C4-2B (cell line): ENCODE data around the gene PLP2.

ENCODE experiments used
- H3K27ac ChIP-seq: fragments of 450-650 bp; 2 replicates; pipeline ENCODE4 v1.5.1; 2017
- CTCF ChIP-seq: fragments of 450-650 bp; conservative IDR thresholded peaks from 2 replicates; pipeline ENCODE4 v1.5.1; 2017; ENCODE audit warnings: mild to moderate bottlenecking
- ZFX ChIP-seq: fragments of 450-650 bp; IDR thresholded peaks from 2 replicates; pipeline ENCODE4 v1.6.1; 2017

PLP2 gene

DNA sequence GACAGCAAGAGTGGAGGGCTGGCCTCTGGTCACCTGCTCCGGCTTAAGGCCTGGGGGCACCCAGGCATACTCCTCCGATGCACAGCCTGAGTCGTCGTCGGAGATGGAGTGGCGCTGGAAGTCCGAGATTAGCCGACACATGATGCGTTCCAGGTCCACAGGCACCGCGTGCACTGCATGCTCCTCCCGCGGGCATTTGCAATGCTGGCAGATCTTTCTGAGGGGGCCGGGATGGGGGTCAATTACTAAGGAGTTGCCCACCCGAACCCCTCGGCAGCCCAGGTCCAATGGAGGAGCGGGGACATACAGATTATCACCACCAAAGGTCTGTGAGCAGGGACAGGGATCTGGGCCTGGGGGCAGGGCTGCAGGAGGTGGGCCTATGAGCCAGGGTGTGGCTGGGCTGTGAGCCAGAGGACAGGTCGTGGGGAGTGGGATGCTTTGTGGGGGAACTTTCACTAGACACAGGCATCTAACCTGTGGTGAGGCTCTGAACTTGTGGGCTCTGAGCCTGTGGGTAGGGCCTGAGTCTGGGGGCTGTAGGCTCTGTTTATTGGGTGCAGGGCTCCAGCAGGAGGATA, 12.1 kb downstream of the PLP2 start:
- TF ChIP-seq ZFX (no peak), CTCF (no peak)
- H3K27ac ChIP-seq = no peak overlapping the region

- peak overlapping the region; percentile 79 for H3K27ac ChIP-seq
- TF ChIP-seq CTCF = no peak
- no peak for TF ChIP-seq ZFX
Observed at GRCh38 chrX:49184294-49185281, 12.9 kb downstream of the PLP2 start.

DNA sequence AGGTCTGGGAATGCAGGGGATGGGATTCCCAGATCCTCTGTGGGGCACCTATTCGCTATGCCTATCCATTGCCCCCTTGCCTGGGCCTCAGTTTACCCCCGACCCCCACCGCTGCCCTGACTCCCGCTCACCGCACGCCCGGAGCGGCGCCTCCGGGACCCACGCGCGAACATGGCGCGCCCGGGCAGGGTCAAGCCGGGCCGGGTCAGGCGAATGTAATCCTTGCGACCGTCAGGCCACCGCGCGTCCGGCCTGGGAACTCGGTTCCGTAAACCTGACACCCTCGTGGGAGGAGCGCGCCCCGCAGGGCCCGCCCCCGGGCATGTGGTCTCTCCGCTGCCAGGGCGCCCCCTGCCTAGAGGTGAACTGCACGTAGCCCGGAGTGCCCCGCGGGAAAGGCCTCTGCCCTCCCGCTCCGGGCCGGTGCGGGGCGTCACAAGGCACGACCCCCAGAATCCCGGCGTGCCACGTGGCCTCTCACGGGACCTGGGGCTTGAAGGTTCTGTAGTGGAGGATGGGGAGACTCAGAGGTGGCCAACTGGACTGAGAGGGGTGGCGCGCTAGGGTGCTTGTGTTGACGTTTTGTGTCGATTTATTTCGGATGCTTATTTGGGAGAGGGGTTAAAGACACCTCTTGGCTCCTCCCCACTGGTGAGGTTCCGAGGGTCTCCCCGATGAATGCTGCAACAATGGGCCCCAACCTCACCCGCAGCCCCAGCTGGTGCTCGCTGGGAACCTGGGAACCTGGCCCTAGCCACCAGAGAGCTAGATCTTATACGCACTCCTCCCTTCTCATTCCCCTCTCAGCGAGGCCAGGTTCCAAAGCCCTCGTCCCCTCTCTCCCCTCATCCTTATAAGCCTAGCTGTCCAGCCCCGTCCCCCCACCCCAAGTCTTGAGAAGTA, 14.7 kb downstream of the PLP2 start, which contains the start of gene PRICKLE3:
Gene PRICKLE3 (minus strand): TSS at position 249 of the 903 bp plus-strand sequence. CDS start 76 bp downstream, at position 173.
- peak within 1 kb of the TSS; percentile 79 for H3K27ac ChIP-seq
- no peak for TF ChIP-seq ZFX
- peak; percentile 60 for TF ChIP-seq CTCF

DNA sequence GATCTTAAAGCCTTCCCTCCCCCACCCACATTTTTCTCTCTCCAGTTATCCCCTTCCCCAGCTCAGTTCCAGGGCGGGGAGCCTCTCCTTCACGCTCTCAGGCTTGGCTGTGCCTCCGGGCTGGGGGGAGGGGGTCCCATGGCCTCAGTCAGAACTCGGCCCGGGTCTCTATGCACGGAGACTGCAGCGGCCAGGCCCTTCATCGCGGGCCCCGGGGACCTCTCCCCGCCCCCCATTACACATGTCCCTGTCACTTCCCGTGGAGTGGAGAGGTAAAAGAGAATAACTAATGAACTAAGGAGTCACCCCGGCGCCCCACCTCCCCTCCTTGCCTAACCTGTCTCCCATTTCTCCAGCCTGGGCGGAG, 15.3 kb downstream of the PLP2 start:
- TF ChIP-seq ZFX = no peak
- TF ChIP-seq CTCF = no peak
- H3K27ac ChIP-seq = peak overlapping the region; percentile 79; the same call in 1 of the 2 replicates

DNA sequence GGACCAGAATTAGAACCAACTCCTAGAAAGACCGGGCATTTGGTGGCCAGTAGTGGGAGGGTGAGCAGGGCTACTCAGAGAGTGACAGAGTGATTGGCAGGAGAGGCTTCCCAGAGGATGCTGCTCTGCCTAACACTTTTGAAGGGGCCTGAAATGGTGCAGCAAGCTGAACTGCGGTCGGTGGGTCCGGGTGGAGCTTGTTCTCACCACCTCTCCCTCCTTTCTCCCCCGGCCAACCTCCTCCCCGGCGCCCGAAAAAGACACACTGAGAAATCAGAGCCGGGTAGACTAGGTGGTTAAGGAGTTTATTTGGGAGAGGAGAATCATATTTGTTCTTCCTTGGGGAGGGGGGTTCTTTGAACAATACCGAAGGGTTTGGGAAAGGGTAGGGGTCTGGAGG, 15.8 kb downstream of the PLP2 start:
- H3K27ac ChIP-seq = no peak overlapping the region
- no peak for TF ChIP-seq ZFX
- TF ChIP-seq CTCF = no peak

DNA sequence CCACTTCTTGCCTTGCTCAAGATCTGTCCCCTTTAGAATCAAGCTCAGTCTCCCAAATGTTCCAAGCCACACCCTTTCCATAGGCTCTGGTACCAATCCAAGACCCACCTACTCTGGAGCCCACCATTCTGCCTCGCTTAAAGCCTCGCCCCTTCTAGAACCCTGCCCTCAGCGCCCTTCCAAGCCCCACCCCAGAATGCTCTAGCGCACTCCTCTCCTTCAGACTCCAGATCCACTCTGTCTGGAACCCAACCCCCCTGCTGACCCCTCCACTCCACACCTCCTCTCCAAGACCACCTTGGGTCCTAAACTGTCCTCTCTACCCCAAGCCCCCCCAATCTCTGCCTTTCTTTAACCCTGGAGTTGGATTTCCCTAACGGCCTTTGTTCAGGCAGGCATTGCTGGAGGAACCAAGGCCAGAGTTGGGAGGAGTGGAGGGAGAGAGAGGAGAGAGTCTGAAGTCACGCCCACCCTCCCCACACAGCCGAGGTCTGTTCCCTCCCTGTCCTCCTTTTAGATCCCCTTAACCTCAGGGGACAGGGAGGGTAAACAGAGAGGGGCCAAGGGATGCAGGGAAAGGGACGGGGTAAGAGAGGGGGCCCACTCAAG, 16.9 kb downstream of the PLP2 start:
- no peak overlapping the region for H3K27ac ChIP-seq
- TF ChIP-seq ZFX = no peak
- no peak for TF ChIP-seq CTCF
